GM12872 (cell line): ENCODE results near the gene BCKDHB.

Source experiments
- TF ChIP-seq, protein P1 (sequence below): IDR thresholded peaks from 3 replicates; pipeline ENCODE4 v1.5.1; 2011; ENCODE audit warnings: low read depth, mild to moderate bottlenecking, low read length, moderate library complexity; ENCODE audit not compliant: insufficient read depth

The BCKDHB gene

DNA sequence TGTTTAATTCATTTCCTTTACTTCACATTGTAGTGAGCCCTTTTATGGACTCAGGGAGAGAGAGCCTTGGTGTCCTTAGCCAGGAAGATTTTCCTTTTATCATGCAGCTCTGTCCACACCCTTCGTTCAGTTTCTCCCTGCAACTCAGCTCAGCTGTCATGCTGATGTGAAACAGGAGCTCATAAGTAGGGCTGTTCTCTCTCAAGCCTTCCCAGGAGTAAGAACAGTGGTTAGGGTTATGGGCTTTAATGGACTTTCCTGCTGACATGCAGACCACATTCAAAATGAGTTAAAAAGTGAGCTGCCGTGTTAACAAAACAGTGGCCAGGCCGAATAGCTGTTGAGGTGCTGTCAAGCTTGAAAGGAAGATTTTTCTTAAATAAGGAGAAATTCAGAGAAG lies 104.1 kb downstream of the BCKDHB start:
- TF ChIP-seq, protein P1, sequence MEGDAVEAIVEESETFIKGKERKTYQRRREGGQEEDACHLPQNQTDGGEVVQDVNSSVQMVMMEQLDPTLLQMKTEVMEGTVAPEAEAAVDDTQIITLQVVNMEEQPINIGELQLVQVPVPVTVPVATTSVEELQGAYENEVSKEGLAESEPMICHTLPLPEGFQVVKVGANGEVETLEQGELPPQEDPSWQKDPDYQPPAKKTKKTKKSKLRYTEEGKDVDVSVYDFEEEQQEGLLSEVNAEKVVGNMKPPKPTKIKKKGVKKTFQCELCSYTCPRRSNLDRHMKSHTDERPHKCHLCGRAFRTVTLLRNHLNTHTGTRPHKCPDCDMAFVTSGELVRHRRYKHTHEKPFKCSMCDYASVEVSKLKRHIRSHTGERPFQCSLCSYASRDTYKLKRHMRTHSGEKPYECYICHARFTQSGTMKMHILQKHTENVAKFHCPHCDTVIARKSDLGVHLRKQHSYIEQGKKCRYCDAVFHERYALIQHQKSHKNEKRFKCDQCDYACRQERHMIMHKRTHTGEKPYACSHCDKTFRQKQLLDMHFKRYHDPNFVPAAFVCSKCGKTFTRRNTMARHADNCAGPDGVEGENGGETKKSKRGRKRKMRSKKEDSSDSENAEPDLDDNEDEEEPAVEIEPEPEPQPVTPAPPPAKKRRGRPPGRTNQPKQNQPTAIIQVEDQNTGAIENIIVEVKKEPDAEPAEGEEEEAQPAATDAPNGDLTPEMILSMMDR = no peak

DNA sequence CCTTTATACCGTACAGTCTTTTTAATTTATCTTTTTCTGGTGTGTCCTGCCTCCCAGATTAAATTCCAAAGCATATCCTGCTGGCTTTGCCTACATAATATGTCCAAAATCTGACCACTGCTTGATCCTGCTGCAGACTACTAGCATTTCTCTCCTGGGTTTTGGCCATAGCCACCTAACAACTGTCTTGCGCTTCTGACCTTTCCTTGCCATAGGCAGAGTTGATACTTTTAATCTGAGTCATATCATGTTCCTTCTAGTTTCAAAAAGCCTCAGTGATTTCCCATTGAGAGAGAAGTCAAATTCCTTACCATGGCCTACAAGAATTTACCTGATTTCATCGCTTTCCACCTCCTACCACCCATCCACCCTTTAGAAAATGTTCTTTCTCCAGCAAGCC lies 104.8 kb downstream of the BCKDHB start:
- TF ChIP-seq, protein P1 = no peak

DNA sequence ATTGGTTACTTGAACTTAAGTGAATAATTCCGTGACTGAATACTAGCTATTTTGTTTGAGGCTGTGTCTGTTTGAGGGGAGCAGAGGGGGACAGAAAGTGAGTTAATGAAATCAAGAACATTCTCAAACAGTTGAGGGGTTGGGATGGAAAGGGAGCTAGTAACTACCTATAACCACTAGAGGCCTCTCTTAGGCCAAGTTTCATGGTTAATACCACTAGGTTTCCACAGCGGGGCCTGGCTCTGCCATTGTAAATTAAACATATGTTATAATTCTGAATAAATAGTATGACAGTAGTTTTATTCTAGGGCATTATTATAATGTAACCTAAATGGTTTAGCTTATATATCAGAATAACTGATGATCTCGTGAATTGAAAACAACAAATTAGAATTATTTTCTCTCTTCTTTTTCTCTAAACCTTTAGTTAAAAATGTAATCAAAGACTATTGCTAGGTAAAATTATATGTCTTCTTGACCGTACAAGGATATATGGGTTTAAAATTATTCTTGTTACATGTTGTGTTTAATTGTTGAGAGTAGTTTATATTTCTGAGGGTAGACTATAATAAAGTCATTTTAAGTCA lies 108.1 kb downstream of the BCKDHB start:
- TF ChIP-seq, protein P1 = peak; percentile 76

DNA sequence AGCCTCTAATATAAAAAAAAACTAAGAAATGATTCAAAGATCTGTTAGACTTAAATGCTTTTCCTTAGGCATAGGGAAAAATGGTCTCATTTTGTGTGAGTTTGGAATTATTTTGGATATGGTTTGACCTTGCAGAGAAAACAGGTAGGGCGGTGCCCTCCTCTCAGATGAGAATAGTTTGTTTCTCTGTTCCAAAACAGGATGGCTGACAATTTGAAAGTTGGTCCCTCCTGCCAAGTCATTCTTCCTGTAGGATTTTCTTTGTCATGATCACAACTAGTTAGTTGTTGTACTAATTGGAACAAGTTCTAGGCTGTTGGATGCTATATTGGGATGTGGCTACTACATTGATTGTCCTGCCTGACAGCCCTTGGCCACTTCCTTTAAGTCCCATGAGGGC lies 108.6 kb downstream of the BCKDHB start:
- TF ChIP-seq, protein P1 = no peak

DNA sequence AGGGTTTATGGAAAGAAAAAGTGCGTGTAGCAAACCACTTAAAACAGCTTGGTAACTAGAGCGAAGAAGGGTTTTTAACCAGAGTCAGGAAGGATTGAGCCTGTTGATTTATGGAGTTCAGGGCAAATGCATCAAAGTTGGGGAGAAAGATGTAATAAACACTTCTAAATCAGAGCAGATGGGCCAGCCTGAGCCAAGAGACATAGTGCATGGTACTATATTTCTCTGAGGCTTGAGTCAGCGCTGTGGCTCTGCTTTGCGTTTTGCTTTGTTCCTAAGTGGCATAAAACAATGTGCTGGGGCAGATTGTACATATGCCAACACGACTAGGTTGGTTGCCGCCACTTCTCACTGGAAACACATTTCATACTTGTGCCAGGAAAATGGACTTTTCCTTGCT lies 111.3 kb downstream of the BCKDHB start:
- TF ChIP-seq, protein P1 = no peak

DNA sequence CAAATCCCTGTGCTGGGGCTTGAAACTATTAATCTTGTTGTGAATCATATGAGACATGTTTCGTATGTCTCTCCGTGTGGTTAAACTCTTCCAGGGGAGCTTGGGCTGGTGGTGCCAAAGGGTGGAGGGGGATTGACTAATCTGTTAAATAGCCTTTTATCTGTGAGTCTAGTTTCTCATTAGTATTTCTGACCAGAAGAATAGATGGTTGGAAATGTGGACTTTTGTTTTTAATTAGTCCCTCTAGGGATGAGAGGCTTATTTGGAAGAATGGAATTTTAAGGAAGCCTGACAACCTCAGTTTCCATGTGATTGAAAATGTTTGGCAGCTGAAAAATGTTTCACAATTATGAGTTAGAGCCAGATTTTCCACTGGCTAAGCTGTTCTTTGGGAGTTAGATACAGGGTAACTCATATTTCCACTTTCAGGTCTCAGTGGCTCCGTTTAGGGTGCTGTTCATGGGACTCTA lies 117.3 kb downstream of the BCKDHB start:
- TF ChIP-seq, protein P1 = no peak

DNA sequence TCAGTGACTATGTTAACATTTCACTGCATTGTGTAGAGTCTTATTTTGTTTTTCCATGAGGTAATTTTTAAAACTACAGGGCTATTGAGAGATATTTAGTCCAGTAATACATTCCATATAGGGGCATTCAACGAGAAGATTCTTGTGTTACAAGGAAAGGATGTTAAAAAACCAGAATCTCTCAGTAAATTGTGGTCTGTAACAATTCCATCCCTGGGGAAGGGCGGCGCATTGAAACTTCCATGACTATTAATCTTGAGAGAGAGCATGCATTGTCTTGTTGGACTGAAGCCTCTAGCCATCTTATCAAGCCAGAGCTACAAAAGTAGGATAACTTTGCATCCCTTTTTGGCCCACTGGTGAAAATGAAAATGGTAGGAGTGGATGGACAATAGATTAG lies 119.7 kb downstream of the BCKDHB start:
- TF ChIP-seq, protein P1 = no peak
